Mesenchymal stem cell (in vitro differentiated cells and primary cell): ENCODE results near the gene PLEKHG5.

Experiments used
- DNase-seq: peaks from one replicate; pipeline ENCODE4 v3.0.0-alpha.2; 2013
- H2AFZ ChIP-seq: one replicate; pipeline ENCODE4 v1.6.1; 2013; ENCODE audit warnings: low read depth, mild to moderate bottlenecking, control low read depth, inconsistent platforms, low read length, moderate library complexity
- H2AK5ac ChIP-seq: 2 replicates; pipeline ENCODE4 v1.6.1; 2013; ENCODE audit warnings: low read length, moderate library complexity, mild to moderate bottlenecking, inconsistent platforms; ENCODE audit not compliant: severe bottlenecking
- H2BK120ac ChIP-seq: one replicate; pipeline ENCODE4 v1.6.1; 2013; ENCODE audit warnings: low read depth, mild to moderate bottlenecking, inconsistent platforms, low read length, moderate library complexity
- H2BK12ac ChIP-seq, 2 experiments: one replicate each; pipeline ENCODE4 v1.6.1; 2013; ENCODE audit warnings: inconsistent platforms in 2 of 2, low read length in 2 of 2, mild to moderate bottlenecking in 2 of 2, moderate library complexity in 2 of 2, control low read depth in 1 of 2
- H2BK15ac ChIP-seq: one replicate; pipeline ENCODE4 v1.6.1; 2013; ENCODE audit warnings: mild to moderate bottlenecking, low read depth, inconsistent platforms; ENCODE audit not compliant: poor library complexity, severe bottlenecking
- H2BK5ac ChIP-seq: 2 replicates; pipeline ENCODE4 v1.6.1; 2013; ENCODE audit warnings: low read depth, mild to moderate bottlenecking, low read length, control low read depth, inconsistent platforms; ENCODE audit not compliant: poor library complexity, severe bottlenecking
- H3K14ac ChIP-seq, 2 experiments: one replicate each; pipeline ENCODE4 v1.6.1; 2013; ENCODE audit warnings: inconsistent platforms in 2 of 2, low read length in 2 of 2, control low read depth in 1 of 2, mild to moderate bottlenecking in 1 of 2, moderate library complexity in 1 of 2
- H3K18ac ChIP-seq, 2 experiments: one replicate each; pipeline ENCODE4 v1.6.1; 2013; ENCODE audit warnings: inconsistent platforms in 2 of 2, low read length in 2 of 2, control low read depth in 1 of 2, low read depth in 1 of 2, mild to moderate bottlenecking in 1 of 2
- H3K23ac ChIP-seq, 2 experiments: one replicate each; pipeline ENCODE4 v1.6.1; 2013; ENCODE audit warnings: inconsistent platforms in 2 of 2, low read length in 2 of 2, mild to moderate bottlenecking in 2 of 2, moderate library complexity in 2 of 2, control low read depth in 1 of 2
- H3K27ac ChIP-seq: 2 replicates; pipeline ENCODE4 v1.5.1; 2013; ENCODE audit warnings: mild to moderate bottlenecking, moderate library complexity, low read length, control low read depth, inconsistent platforms; ENCODE audit not compliant: poor library complexity, severe bottlenecking
- H3K27me3 ChIP-seq, 2 experiments: 2 replicates each; pipeline versions ENCODE4 v1.6.1 to v1.7.0; 2013; ENCODE audit warnings: low read length in 2 of 2, mild to moderate bottlenecking in 2 of 2, moderate library complexity in 2 of 2, control low read depth in 1 of 2, inconsistent platforms in 1 of 2; ENCODE audit not compliant: control insufficient read depth in 1 of 2, insufficient read depth in 1 of 2
- H3K36me3 ChIP-seq, 2 experiments: 2 replicates each; pipeline versions ENCODE4 v1.6.1 to v1.7.0; 2013; ENCODE audit warnings: low read length in 2 of 2, control low read depth in 1 of 2, inconsistent platforms in 1 of 2, low read depth in 1 of 2, mild to moderate bottlenecking in 1 of 2; ENCODE audit not compliant: insufficient read depth in 2 of 2, control insufficient read depth in 1 of 2
- H3K4ac ChIP-seq, 2 experiments: one replicate each; pipeline ENCODE4 v1.6.1; 2013; ENCODE audit warnings: inconsistent platforms in 2 of 2, low read length in 2 of 2, mild to moderate bottlenecking in 2 of 2, moderate library complexity in 2 of 2, control low read depth in 1 of 2, low read depth in 1 of 2
- H3K4me1 ChIP-seq: 2 replicates; pipeline ENCODE4 v1.6.1; 2013; ENCODE audit warnings: low read depth, low read length, control low read depth; ENCODE audit not compliant: control insufficient read depth, insufficient read depth
- H3K4me2 ChIP-seq: 2 replicates; pipeline ENCODE4 v1.6.1; 2013; ENCODE audit warnings: low read length, mild to moderate bottlenecking, inconsistent platforms; ENCODE audit not compliant: poor library complexity, severe bottlenecking
- H3K4me3 ChIP-seq, 2 experiments: 2 replicates each; pipeline versions ENCODE4 v1.5.1 to v1.7.0; 2013; ENCODE audit warnings: low read length in 2 of 2, mild to moderate bottlenecking in 2 of 2, control low read depth in 1 of 2, low read depth in 1 of 2; ENCODE audit not compliant: insufficient read depth in 1 of 2
- H3K79me1 ChIP-seq: replicated peaks from 2 replicates; pipeline ENCODE4 v1.6.1; 2013; ENCODE audit warnings: mild to moderate bottlenecking, control low read depth, low read length, inconsistent platforms; ENCODE audit not compliant: poor library complexity, severe bottlenecking
- H3K9ac ChIP-seq: 2 replicates; pipeline ENCODE4 v1.7.0; 2013; ENCODE audit warnings: mild to moderate bottlenecking, low read length, moderate library complexity
- H3K9me3 ChIP-seq: 2 replicates; pipeline ENCODE4 v1.7.0; 2013; ENCODE audit warnings: mild to moderate bottlenecking, low read length; ENCODE audit not compliant: control insufficient read depth
- H4K8ac ChIP-seq: one replicate; pipeline ENCODE4 v1.6.1; 2013; ENCODE audit warnings: inconsistent platforms, mild to moderate bottlenecking, low read length, moderate library complexity
- H4K91ac ChIP-seq: one replicate; pipeline ENCODE4 v1.6.1; 2013; ENCODE audit warnings: mild to moderate bottlenecking, low read length, inconsistent platforms
- WGBS: methylation state at CpG from one replicate; pipeline ENCODE4 v1.1.7; 2013; ENCODE audit warnings: mixed read lengths; 5-methylcytosine and 5-hydroxymethylcytosine counted together

The PLEKHG5 gene

GRCh38 chr1:6511056-6511455 lies 19.6 kb upstream of the PLEKHG5 start:
- no peak overlapping the region for H3K23ac ChIP-seq
- no peak overlapping the region for H3K4ac ChIP-seq
- no peak overlapping the region for H4K91ac ChIP-seq
- no peak overlapping the region for H3K18ac ChIP-seq
- no peak overlapping the region for H3K9ac ChIP-seq
- H3K14ac ChIP-seq: no peak overlapping the region
- H2AK5ac ChIP-seq: no peak overlapping the region
- no peaks in the 10 kb centered on the region for H3K36me3 ChIP-seq
- no peak overlapping the region for H4K8ac ChIP-seq
- H3K27ac ChIP-seq: no peak overlapping the region
- H3K4me3 ChIP-seq: no peak overlapping the region
- H2AFZ ChIP-seq: no peak overlapping the region
- no peak for DNase-seq
- H3K9me3 ChIP-seq: no peaks in the 10 kb centered on the region
- H3K4me1 ChIP-seq: peaks cover 10% of the 10 kb centered on the region
- no peak overlapping the region for H2BK15ac ChIP-seq
- peaks cover 0 to 22% of the 10 kb centered on the region in 2 experiments for H3K27me3 ChIP-seq
- H2BK12ac ChIP-seq: no peak overlapping the region
- H3K4me2 ChIP-seq: no peak overlapping the region
- WGBS: 77% methylated on average over 5 of the region's 6 CpGs
- H3K79me1 ChIP-seq: no peaks in the 10 kb centered on the region
- no peak overlapping the region for H2BK120ac ChIP-seq
- H2BK5ac ChIP-seq: no peak overlapping the region

GRCh38 chr1:6510493-6510892 lies 19.0 kb upstream of the PLEKHG5 start:
- H3K23ac ChIP-seq: no peak overlapping the region
- no peak overlapping the region for H3K4me2 ChIP-seq
- H3K27ac ChIP-seq: no peak overlapping the region
- no peak overlapping the region for H3K18ac ChIP-seq
- no peaks in the 10 kb centered on the region for H3K36me3 ChIP-seq
- no peak overlapping the region for H3K4me3 ChIP-seq
- H4K8ac ChIP-seq: no peak overlapping the region
- H2AFZ ChIP-seq: no peak overlapping the region
- H3K27me3 ChIP-seq: peaks cover 0 to 25% of the 10 kb centered on the region in 2 experiments
- peaks cover 8% of the 10 kb centered on the region for H3K4me1 ChIP-seq
- no peak for DNase-seq
- H2BK15ac ChIP-seq: no peak overlapping the region
- H3K4ac ChIP-seq: no peak overlapping the region
- no peak overlapping the region for H2BK5ac ChIP-seq
- no peak overlapping the region for H3K9ac ChIP-seq
- no peaks in the 10 kb centered on the region for H3K9me3 ChIP-seq
- H3K79me1 ChIP-seq: no peaks in the 10 kb centered on the region
- H2AK5ac ChIP-seq: no peak overlapping the region
- no peak overlapping the region for H4K91ac ChIP-seq
- H2BK12ac ChIP-seq: no peak overlapping the region
- 95% methylated on average over 5 of the region's 6 CpGs for WGBS
- H3K14ac ChIP-seq: no peak overlapping the region
- no peak overlapping the region for H2BK120ac ChIP-seq

- no peak overlapping the region for H3K23ac ChIP-seq
- H3K9ac ChIP-seq: no peak overlapping the region
- no peak overlapping the region for H3K4ac ChIP-seq
- no peak overlapping the region for H3K14ac ChIP-seq
- H2BK120ac ChIP-seq: no peak overlapping the region
- no peak overlapping the region for H2BK15ac ChIP-seq
- peaks cover 8% of the 10 kb centered on the region for H3K4me1 ChIP-seq
- H3K4me2 ChIP-seq: no peak overlapping the region
- peaks cover 0 to 30% of the 10 kb centered on the region in 2 experiments for H3K27me3 ChIP-seq
- no peak overlapping the region for H4K91ac ChIP-seq
- no peak overlapping the region for H2AK5ac ChIP-seq
- no peak overlapping the region for H3K18ac ChIP-seq
- H2AFZ ChIP-seq: no peak overlapping the region
- no peak overlapping the region for H3K27ac ChIP-seq
- 89% methylated on average over 10 of the region's 10 CpGs for WGBS
- H3K36me3 ChIP-seq: no peaks in the 10 kb centered on the region
- no peak overlapping the region for H2BK5ac ChIP-seq
- H3K9me3 ChIP-seq: no peaks in the 10 kb centered on the region
- H4K8ac ChIP-seq: no peak overlapping the region
- H3K79me1 ChIP-seq: no peaks in the 10 kb centered on the region
- no peak overlapping the region for H3K4me3 ChIP-seq
- DNase-seq: no peak
- H2BK12ac ChIP-seq: no peak overlapping the region
Observed at GRCh38 chr1:6509919-6510291, 18.4 kb upstream of the PLEKHG5 start.

DNA sequence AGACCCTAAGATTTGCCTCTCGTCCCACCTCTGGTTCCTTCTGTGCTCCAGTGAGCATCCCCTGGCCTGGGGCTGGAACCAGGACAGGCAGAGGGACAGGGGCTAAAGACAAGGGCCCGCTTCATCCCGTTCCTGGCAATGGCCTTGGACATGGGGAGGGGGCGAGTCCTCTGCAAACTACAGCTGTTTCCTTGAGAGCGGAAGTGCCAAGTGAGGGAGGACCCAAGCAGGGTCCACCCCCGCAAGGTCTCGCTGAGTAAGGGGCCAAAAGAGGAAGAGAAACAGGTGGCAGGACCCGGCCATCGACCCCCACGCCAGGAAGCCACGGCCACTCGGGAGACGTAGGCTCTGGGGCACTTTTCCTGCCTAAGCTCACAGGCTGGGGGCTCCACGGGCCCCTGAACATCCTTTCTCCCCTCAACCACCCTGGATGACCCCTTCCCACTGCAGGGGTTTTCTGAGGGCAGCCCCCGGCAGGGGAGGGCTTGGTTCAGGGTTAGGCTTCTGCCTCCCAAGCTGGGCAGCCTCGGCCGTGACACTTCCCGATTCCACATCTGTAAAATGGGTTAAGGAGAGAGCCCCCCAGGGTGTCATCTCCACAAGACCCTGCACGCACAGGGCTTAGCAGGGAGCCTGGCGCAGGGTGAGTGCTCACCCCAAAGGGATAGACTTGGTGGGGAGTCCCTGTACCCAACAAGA lies 17.9 kb upstream of the PLEKHG5 start:
- no peak overlapping the region for H3K4me2 ChIP-seq
- no peaks in the 10 kb centered on the region for H3K9me3 ChIP-seq
- no peak overlapping the region for H2AK5ac ChIP-seq
- H3K4me1 ChIP-seq: peaks cover 8% of the 10 kb centered on the region
- no peak overlapping the region for H2BK15ac ChIP-seq
- H3K4me3 ChIP-seq: no peak overlapping the region
- no peak overlapping the region for H3K14ac ChIP-seq
- no peak overlapping the region for H2BK12ac ChIP-seq
- no peak overlapping the region for H3K27ac ChIP-seq
- no peak overlapping the region for H2BK5ac ChIP-seq
- no peaks in the 10 kb centered on the region for H3K79me1 ChIP-seq
- H4K91ac ChIP-seq: no peak overlapping the region
- peaks cover 0 to 30% of the 10 kb centered on the region in 2 experiments for H3K27me3 ChIP-seq
- no peak overlapping the region for H2AFZ ChIP-seq
- no peak for DNase-seq
- no peak overlapping the region for H3K9ac ChIP-seq
- no peak overlapping the region for H3K4ac ChIP-seq
- H4K8ac ChIP-seq: no peak overlapping the region
- no peak overlapping the region for H3K18ac ChIP-seq
- 80% methylated on average over 20 of the region's 20 CpGs for WGBS
- no peak overlapping the region for H3K23ac ChIP-seq
- no peak overlapping the region for H2BK120ac ChIP-seq
- no peaks in the 10 kb centered on the region for H3K36me3 ChIP-seq
